Endothelial cell of umbilical vein (primary cell): Measurements from ENCODE around the gene SSBP3. TPM values are rescaled to one million over a fixed set of nuclear protein-coding genes. Genes with fewer than 3 reads are reported as not detected.

Experiments
- BruUV-seq: library from RNA; stranded (reverse); fragments of 400-500 nt; replicated peaks from 2 replicates; lab custom pipeline; 2021; lab: Mats Ljungman, UMichigan
- CTCF ChIA-PET: fragments of 300-600, 350-600 bp; sonication (Branson Sonifier 250); formaldehyde crosslinking; loops from one replicate; lab custom pipeline; 2021; ENCODE audit warnings: antibody characterized with exemption, inconsistent platforms; lab: Charles Lee
- POLR2A ChIA-PET: fragments of 300-600, 350-600 bp; sonication (Branson Sonifier 250); formaldehyde crosslinking; loops from one replicate; lab custom pipeline; 2021; ENCODE audit warnings: antibody characterized with exemption, inconsistent platforms; lab: Charles Lee
- DNase-seq: peaks from one replicate; pipeline ENCODE4 v3.0.0-alpha.2; 2011; ENCODE audit warnings: low read depth, low spot score
- FAIRE-seq: peaks from 2 replicates; lab custom pipeline; 2011; peaks lifted over from hg19 to GRCh38; lab: Jason Lieb, UNC
- H2AFZ ChIP-seq: 2 replicates; pipeline ENCODE4 v1.6.0; 2012; ENCODE audit warnings: low read depth, low read length, control low read depth, inconsistent platforms
- H3K27ac ChIP-seq: 2 replicates; pipeline ENCODE4 v1.5.1; 2011; ENCODE audit warnings: low read depth, mild to moderate bottlenecking, control low read depth, low read length, moderate library complexity; ENCODE audit not compliant: insufficient read depth
- H3K27me3 ChIP-seq, 2 experiments: 2 replicates each; pipeline versions ENCODE4 v1.6.0 to v1.6.1; 2011; ENCODE audit warnings: low read length in 2 of 2, mixed read lengths in 1 of 2; ENCODE audit not compliant: control insufficient read depth in 2 of 2, insufficient read depth in 2 of 2
- H3K36me3 ChIP-seq, 2 experiments: 2 replicates in 1 of 2; 3 replicates in 1 of 2; pipeline ENCODE4 v1.5.1; 2011; ENCODE audit warnings: low read length in 2 of 2, mild to moderate bottlenecking in 1 of 2, moderate library complexity in 1 of 2; ENCODE audit not compliant: control insufficient read depth in 2 of 2, insufficient read depth in 2 of 2; ENCODE audit errors: extremely low read depth in 1 of 2
- H3K4me1 ChIP-seq: 3 replicates; pipeline ENCODE4 v1.5.1; 2011; ENCODE audit warnings: mild to moderate bottlenecking, low read length; ENCODE audit not compliant: control insufficient read depth, insufficient read depth; ENCODE audit errors: extremely low read depth
- H3K4me2 ChIP-seq: 2 replicates; pipeline ENCODE4 v1.6.1; 2011; ENCODE audit warnings: low read length, control low read depth, mixed read lengths; ENCODE audit not compliant: insufficient read depth
- H3K4me3 ChIP-seq, 3 experiments: fragments of 200-600 bp in 1 of 3; sonication (generic), shearing (Covaris generic) in 1 of 3; replicated peaks in 1 of 3; 2 replicates each; pipeline ENCODE4 v1.5.1; 2011 to 2016; ENCODE audit warnings: control low read depth in 3 of 3, low read length in 3 of 3, mild to moderate bottlenecking in 2 of 3, inconsistent platforms in 1 of 3, low read depth in 1 of 3, moderate library complexity in 1 of 3; ENCODE audit not compliant: insufficient read depth in 1 of 3
- H3K79me2 ChIP-seq: 2 replicates; pipeline ENCODE4 v1.6.0; 2012; ENCODE audit warnings: low read length, inconsistent platforms; ENCODE audit not compliant: control insufficient read depth, insufficient read depth
- H3K9ac ChIP-seq: replicated peaks from 2 replicates; pipeline ENCODE3; 2011; ENCODE audit warnings: low read length, control low read depth; ENCODE audit not compliant: insufficient read depth; ENCODE audit errors: extremely low read depth
- H3K9me1 ChIP-seq: replicated peaks from 3 replicates; pipeline ENCODE4 v1.6.0; 2011; ENCODE audit warnings: mild to moderate bottlenecking, low read length; ENCODE audit not compliant: control insufficient read depth, insufficient read depth; ENCODE audit errors: extremely low read depth
- H3K9me3 ChIP-seq: replicated peaks from 2 replicates; pipeline ENCODE4 v1.5.1; 2012; ENCODE audit warnings: low read length, inconsistent platforms; ENCODE audit not compliant: control insufficient read depth, insufficient read depth
- H4K20me1 ChIP-seq: replicated peaks from 2 replicates; pipeline ENCODE3; 2011; ENCODE audit warnings: mild to moderate bottlenecking, low read length; ENCODE audit not compliant: control insufficient read depth, insufficient read depth; ENCODE audit errors: extremely low read depth
- CTCF ChIP-seq, 2 donors: IDR thresholded peaks; 1 replicate in 1 of 2; 2 replicates in 1 of 2; pipeline ENCODE4 v1.5.1; 2011; ENCODE audit warnings: low read length in 2 of 2, mild to moderate bottlenecking in 2 of 2, moderate library complexity in 2 of 2, control low read depth in 1 of 2, inconsistent platforms in 1 of 2, low read depth in 1 of 2; ENCODE audit not compliant: insufficient read depth in 1 of 2; ENCODE audit errors: extremely low read depth in 1 of 2
- EZH2 ChIP-seq: IDR thresholded peaks from 2 replicates; pipeline ENCODE4 v1.6.1; 2012; ENCODE audit warnings: borderline replicate concordance, low read depth, mild to moderate bottlenecking, moderate library complexity, low read length, inconsistent platforms; ENCODE audit not compliant: severe bottlenecking
- FOS ChIP-seq: IDR thresholded peaks from 2 replicates; pipeline ENCODE4 v1.6.1; 2011; ENCODE audit warnings: mild to moderate bottlenecking, low read length, moderate library complexity, borderline replicate concordance; ENCODE audit not compliant: insufficient read depth
- GATA2 ChIP-seq: IDR thresholded peaks from 2 replicates; pipeline ENCODE4 v1.7.0; 2011; ENCODE audit warnings: low read depth, mild to moderate bottlenecking, moderate library complexity, mixed read lengths, low read length; ENCODE audit not compliant: insufficient read length, insufficient read depth
- JUN ChIP-seq: IDR thresholded peaks from 2 replicates; pipeline ENCODE4 v1.6.1; 2011; ENCODE audit warnings: borderline replicate concordance, low read depth; ENCODE audit not compliant: insufficient read length, insufficient read depth
- MAX ChIP-seq: IDR thresholded peaks from 2 replicates; pipeline ENCODE4 v1.6.1; 2011; ENCODE audit not compliant: insufficient read depth, insufficient read length
- MYC ChIP-seq: IDR thresholded peaks from one replicate; pipeline ENCODE4 v1.6.1; 2011; ENCODE audit warnings: mild to moderate bottlenecking, low read depth, low read length
- POLR2A ChIP-seq: IDR thresholded peaks from 2 replicates; pipeline ENCODE4 v1.6.1; 2012; ENCODE audit warnings: low read depth, mild to moderate bottlenecking, control low read depth, low read length
- POLR2AphosphoS5 ChIP-seq: IDR thresholded peaks from 2 replicates; pipeline ENCODE4 v1.6.1; 2012; ENCODE audit warnings: low read depth, mild to moderate bottlenecking, control low read depth, low read length, moderate library complexity; ENCODE audit not compliant: insufficient read depth
- dilution Hi-C: fragments of 300-500 bp; cut with MboI; formaldehyde crosslinking; loops from one replicate; pipeline ENCODE4 v1.15.0; 2019; ENCODE audit warnings: low sequenced_read_pairs; ENCODE audit not compliant: extremely low pct_ligation_motif_present
- intact Hi-C: fragments of 100-400 bp; cut with micrococcal nuclease; formaldehyde crosslinking; loops from one replicate; pipeline ENCODE4 v1.10.0; 2022
- polyA plus RNA-seq, 4 experiments: library from polyadenylated mRNA; depleted of rRNA in 3 of 4; stranded (reverse) in 3 of 4; unstranded in 1 of 4; fragments of >200 nt; gene quantifications; 2 replicates each; pipeline versions ENCODE4 v1.2.1 to v1.2.3, GENCODE V29; 2011 to 2012; ENCODE audit warnings: missing spikeins in 1 of 4
- total RNA-seq: library from RNA; stranded (reverse); gene quantifications from 2 replicates; pipeline ENCODE4 v1.2.3, GENCODE V29; 2021

Gene SSBP3
- total and polyA plus RNA-seq, 2 donors (not counting 3 experiments of a cell fraction or from before 2014, with no cell fraction given), result 44.9 to 59.4 TPM

GRCh38 chr1:54359393-54360162 lies 46.6 kb downstream of the SSBP3 start:
- no TSS peak for BruUV-seq
- H3K4me3 ChIP-seq, result no peak overlapping the region
- ChIA-PET CTCF (interaction anchor here (0.9 to 1.8 kb wide), 3 partner anchors 11 to 238 kb away, joined by 3 to 4 read pairs (median 4); no protein-coding TSS in a partner anchor), POLR2A (no interaction called here)
- no peaks in the 10 kb centered on the region for H3K9me1 ChIP-seq
- no peaks in the 10 kb centered on the region for H3K27me3 ChIP-seq
- FAIRE-seq, result no peak
- H3K79me2 ChIP-seq, result peaks cover 34% of the 10 kb centered on the region
- dilution Hi-C loops, result no loop called here
- peaks cover 0 to 2% of the 10 kb centered on the region in 2 experiments for H3K36me3 ChIP-seq
- no peak overlapping the region for H3K4me2 ChIP-seq
- H3K27ac ChIP-seq, result no peak overlapping the region
- H4K20me1 ChIP-seq, result no peaks in the 10 kb centered on the region
- TF ChIP-seq MAX, result no peak
- TF ChIP-seq FOS, result no peak
- no peak for TF ChIP-seq GATA2
- no peak for TF ChIP-seq JUN
- TF ChIP-seq CTCF (IDR thresholded peaks at IDR 0.05; ENCODE audit: extremely low read depth in 1 of 2, insufficient read depth in 1 of 2, low read depth in 1 of 2, low read length in 2 of 2), result no peak
- no peak for TF ChIP-seq MYC
- no peak for TF ChIP-seq POLR2A
- TF ChIP-seq POLR2AphosphoS5, result no peak
- no peak for TF ChIP-seq EZH2
- no peak overlapping the region for H2AFZ ChIP-seq
- H3K9ac ChIP-seq, result no peak overlapping the region
- intact Hi-C loops, result no loop called here
- H3K4me1 ChIP-seq, result peaks cover 10% of the 10 kb centered on the region
- no peak for DNase-seq
- H3K9me3 ChIP-seq, result no peaks in the 10 kb centered on the region
